HG03196 (cell line): ENCODE measurements around the gene MAGI3.
"Not testable (repeated sequence)": the region's sequence is repeated elsewhere in the genome, so short reads cannot be mapped to it uniquely, and the experiment has no call there.

Experiments used
- ATAC-seq: cut with Tn5 transposase; IDR thresholded peaks from one replicate; pipeline ENCODE4 v1.9.1; 2021; ENCODE audit not compliant: unreplicated experiment

Gene MAGI3

DNA sequence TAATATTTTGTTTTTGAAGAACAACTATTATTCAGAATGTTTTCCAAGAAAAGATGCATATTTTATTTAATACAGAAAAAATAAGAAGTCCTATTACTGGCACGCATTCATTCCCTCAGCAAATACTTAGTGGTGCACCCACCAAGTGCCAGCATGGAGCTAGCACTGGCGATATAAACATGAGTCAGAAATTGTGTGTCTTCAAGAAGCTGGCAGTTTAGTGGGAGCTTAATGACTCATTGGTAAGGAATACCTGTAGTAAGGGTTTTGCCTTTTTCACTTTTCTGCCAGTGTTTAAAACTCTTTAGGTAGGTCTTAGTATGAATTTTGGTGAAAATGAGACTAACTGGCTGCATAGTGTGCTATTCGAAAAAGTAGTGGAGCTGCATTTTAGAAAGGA, 6.3 kb downstream of the MAGI3 start:
- no peak for ATAC-seq

DNA sequence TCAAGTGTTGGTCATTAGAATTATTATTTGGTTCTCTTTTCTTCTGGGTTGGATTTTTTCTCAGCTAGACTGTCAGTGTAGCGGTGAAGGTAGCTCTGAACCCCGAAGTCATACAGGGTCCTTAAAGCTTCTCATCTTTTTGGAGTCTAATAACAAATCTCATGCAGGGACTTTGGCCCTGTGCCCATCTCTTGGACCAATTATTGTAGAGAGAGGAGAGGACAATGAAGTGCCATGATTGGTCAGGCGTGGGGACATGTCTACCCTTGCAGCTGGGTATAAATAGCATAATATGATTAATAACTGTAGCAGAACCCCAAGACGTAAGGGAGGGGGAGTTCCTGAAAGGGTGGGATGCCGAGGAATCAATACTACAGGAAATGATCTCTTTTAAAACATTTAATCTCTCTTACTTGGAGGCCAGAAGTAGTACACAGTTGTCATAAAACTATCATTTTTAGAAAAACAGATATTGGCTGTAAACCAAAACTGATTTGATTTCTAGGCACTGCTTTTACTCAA, 8.8 kb downstream of the MAGI3 start:
- ATAC-seq, result no peak

DNA sequence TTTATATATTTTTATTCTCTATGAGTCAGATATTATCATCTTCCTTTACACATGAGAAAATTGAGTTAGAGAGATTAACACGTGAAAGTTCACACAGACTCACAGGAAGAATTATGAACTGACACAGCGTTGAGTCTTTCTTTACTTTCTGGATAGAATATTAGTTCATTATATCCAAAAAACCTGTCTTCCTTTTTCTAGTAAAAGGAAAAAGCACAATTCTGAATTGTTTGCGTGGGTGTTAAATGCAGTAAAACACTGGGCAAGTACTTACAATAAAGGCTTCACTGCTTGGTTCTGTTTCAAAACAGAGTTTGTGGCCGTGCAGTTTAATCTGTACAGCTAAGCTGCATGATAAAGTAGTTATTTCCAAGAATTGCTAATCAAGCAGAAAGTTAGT, 10.8 kb downstream of the MAGI3 start:
- ATAC-seq, result no peak

DNA sequence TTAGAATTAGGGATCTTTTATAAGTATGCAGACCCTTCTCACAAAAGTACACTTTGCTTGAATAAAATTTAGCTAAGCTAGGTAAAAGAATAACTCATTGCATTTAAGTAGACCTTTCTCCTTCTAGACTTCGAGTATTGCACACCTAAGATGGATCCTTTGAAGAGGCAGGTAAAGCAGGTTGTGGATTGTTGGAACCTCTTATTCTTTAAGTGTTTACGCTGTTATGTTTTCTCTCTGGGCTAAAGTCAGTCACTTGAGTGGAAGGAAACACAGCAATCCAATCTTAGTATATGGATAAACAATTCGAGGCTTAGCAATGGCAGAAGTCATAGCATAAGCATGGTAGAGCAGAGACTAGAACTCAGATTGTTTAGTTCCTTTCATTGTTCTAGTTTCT, 11.4 kb downstream of the MAGI3 start:
- ATAC-seq, result no peak

DNA sequence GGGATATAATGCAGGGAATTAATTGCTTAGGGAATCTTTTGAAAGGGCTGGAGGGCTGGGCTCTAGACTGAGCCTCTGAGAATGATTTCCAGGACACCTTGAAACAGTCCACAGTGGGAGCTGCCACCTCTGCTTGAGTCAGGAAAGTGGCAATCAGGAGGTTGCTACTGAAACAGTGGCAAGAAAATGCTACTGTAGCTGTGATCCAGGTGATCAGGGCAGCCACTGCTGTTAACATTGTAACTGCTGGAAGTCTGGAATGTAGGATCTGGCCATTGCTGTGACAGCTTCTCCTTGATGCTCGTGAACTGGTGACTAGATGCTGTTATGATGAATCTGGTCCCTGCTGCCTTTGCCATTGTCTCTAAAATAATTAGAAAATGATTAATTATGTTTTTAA, 12.8 kb downstream of the MAGI3 start:
- no peak for ATAC-seq

DNA sequence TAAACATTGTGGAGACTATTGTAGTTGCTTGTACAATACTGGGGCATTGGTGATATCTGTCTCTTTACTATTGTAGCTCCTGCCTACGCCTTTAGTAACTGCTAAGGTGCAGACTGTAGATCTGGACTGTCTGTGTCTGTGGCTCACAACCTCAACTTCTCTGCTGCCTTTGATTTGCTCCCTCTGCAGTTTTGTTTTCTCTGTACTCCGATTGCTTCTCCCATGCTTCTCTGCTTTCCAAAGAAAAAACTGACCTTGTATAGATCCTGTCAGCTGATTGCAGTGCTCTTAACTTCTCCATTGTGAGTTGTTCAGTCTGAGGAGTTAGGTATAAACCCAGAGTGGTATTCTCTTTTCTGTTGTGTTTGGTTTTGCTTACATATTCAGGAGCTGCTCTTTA, 15.3 kb downstream of the MAGI3 start:
- no peak for ATAC-seq

DNA sequence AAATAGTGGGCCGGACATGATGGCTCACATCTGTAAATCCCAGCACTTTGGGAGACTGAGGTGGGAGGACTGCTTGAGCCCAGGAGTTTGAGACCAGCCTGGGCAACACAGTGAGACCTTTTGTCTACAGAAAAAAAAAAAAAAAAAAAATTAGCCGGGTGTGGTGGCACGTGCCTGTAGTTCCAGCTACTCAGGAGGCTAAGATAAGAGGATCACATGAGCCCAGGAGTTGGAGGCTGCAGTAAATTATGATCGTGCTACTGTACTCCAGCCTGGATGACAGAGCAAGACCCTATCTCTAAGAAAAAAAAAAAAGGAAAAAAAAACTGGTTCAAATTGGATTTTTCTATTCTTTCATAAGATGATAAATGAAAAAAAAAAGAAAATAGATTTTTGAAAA, 15.8 kb downstream of the MAGI3 start:
- ATAC-seq, result not testable (repeated sequence)

DNA sequence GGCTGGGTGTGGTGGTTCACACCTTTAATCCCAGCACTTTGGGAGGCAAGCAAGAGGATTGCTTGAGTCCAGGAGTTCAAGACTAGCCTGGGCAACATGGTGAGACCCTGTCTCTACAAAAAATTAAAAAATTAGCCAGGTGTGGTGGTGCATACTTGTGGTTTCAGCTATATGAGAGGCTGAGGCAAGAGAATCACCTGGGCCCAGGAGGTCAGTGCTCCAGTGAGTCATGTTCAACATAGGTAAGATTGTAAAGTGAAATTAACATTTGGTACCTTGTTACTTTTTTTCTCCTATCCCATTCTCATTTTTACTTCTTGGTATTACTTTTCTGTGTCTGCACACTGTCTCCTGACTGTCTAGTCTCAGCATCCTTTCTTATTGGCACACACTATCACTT, 19.0 kb downstream of the MAGI3 start:
- no peak for ATAC-seq

DNA sequence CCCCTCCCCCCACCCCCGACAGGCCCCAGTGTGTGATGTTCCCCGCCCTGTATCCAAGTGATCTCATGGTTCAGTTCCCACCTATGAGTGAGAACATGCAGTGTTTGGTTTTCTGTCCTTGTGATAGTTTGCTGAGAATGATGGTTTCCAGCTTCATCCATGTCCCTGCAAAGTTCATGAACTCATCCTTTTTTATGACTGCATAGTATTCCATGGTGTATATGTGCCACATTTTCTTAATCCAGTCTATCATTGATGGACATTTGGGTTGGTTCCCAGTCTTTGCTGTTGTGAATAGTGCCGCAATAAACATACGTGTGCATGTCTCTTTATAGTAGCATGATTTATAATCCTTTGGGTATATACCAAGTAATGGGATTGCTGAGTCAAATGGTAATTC, 21.7 kb downstream of the MAGI3 start:
- ATAC-seq, result not testable (repeated sequence)

DNA sequence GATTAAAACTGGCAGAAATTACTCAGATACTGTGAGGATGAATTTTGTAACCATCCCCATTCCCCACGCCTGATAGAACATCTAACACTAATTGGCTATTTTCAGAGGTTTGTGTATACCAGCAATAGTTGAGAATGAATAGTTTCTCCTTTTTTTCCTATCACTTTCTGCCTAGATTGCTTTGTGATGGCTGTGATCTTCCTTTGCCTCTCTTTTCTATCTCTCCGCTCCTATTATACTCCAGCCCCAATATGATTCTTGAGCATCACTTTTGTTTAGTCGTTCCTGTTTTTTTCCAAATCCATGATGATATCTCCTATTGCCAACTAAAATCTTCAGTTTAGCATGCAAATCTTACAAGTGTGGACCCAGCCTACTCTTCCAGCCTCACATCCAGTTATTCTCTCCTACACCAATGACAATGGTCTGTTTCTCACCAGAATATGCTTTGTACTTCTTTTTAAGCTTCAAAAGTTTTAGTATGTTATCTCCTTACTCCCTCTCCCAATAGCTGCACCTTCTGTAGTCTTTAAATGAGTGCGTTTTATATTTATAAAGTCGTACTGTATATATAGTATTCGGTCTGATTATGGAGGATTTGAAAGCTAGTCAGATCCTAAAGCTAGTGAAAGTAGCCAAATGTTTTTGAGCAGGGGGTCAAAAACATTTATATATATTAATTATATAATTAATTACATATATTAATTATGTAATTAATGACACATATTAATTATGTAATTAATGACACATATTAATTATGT, 25.2 kb downstream of the MAGI3 start:
- ATAC-seq, result no peak

DNA sequence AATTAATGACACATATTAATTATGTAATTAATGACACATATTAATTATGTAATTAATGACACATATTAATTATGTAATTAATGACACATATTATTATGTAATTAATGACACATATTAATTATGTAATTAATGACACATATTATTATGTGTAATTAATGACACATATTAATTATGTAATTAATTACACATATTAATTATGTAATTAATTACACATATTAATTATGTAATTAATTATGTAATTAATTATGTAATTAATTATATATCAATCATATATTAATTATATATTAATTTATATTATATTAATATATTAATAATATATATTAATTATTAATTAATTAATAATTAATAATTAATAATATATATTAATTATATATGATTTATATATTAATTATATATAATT, 25.8 kb downstream of the MAGI3 start:
- not testable (repeated sequence) for ATAC-seq

DNA sequence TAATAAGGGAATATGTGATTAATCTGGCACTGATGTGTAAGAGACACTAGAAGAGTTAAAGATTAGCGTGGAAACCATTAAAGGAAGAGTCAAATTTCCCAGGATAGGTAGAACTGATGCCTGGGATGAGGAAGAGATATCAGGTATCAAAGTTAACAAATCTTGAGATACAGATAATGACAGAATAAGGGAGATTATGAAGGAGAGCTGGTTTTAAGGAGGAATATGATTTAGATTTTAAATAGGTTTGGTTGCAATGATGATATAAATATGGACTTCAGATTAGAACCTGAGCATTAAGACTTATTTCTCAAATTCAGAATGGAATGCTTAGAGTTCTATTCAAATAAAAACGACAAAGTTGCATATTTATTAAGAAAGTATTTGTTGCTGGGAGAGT, 26.2 kb downstream of the MAGI3 start:
- no peak for ATAC-seq

DNA sequence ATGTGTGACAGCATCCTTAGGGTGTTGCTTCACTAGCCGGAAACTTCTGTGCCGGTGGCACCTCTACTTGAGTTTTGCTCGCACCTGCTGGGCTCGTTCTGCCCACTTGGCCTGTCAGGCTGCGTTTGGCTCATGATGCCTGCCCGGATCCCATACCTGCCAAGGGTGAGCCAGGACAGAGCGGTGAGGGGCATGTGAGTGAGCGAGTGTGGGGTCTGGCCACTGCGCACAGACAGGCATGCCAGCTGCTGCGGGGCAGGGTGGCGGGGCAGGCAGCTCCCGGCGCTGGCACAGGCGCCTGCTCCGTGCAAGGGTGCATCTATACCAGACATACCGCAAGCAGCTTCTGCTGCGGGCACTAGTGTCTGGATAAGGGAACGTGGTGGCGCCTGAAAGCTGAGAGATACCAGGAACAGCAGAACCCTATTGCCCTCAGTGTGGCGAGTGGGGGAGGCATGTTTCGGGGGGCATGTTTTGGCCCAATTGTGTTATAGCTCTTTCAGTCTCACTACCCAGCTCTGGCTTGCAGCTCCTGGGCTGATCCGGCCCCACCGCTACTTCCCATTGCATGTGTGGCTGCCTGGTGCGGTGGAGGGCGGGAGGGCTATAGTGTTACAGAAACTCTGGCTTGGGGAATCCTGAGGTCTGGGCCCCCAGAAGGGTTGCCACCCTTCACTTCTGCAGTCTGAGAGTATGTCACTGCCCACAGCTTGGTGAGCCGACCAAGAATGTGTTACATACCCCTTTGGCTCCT, 32.2 kb downstream of the MAGI3 start:
- ATAC-seq, result no peak

DNA sequence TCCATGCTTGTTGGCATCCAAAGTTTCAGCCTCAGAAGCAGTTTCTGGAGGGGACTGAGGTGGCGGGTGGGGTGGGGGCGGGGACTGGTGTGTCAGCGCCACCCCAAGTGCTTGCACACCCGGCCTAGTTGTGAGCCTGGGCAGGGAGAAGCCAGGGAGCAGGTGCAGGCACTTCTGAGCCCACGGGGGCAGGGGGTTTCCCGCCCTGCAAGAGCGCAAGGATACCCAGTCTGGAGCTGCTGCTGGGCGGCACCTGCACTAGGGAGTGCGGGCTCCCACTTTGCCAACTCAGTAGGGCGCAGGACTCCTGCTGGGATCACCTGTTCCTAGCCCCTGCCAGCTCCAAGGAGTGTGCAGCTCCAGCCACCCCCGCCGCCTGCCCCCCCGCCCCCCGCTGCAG, 33.5 kb downstream of the MAGI3 start:
- no peak for ATAC-seq

DNA sequence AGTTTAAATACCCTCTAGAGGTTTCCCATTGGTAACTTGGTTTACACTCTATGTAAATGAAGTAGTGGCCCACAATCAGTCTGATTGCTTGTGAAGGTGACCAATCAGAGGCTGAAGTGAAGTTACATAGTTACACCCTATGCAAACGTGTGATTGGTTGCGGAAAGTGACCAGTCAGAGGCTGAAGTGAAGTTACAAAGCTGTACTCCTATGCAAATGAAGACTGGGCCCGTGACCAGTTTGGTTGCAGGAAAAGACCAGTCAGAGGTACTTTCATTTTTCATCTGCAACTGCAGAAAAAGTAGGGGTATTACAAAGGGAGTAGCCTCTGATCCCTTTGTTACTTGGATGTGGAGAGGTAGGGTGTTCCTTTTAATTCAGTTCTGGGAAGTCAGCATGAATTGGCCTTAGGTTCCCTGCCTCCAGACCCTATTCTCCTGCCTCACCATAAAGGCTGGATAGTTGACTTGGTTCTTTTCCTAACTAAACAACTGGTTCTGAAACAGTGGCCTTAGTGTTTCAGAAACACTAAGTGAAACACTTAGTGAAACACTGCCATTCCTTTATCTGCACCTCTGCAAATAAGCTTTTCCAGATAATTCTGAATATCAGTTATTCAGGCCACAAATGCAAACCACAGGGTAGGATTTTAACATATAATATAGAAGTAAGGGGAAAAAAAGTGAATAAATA, 39.3 kb downstream of the MAGI3 start:
- no peak for ATAC-seq

DNA sequence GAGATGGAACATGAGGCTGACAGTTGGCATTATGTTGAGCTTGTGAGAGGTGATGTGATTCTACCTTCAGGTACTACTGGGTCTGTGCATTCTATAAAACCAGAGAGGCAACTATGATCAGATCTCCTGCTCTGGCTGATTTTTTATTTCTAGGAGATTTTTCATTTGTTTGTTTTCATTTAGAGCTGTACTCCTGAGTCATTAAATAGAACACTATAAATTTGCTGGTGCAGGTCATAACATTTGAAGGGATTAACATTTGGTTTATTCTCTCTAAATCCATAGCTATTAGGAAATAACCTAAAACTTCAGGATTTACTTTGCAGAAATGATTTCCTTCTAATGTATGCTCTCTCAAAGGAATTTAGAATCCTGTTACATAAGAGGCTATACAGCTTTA, 42.9 kb downstream of the MAGI3 start:
- ATAC-seq, result no peak

DNA sequence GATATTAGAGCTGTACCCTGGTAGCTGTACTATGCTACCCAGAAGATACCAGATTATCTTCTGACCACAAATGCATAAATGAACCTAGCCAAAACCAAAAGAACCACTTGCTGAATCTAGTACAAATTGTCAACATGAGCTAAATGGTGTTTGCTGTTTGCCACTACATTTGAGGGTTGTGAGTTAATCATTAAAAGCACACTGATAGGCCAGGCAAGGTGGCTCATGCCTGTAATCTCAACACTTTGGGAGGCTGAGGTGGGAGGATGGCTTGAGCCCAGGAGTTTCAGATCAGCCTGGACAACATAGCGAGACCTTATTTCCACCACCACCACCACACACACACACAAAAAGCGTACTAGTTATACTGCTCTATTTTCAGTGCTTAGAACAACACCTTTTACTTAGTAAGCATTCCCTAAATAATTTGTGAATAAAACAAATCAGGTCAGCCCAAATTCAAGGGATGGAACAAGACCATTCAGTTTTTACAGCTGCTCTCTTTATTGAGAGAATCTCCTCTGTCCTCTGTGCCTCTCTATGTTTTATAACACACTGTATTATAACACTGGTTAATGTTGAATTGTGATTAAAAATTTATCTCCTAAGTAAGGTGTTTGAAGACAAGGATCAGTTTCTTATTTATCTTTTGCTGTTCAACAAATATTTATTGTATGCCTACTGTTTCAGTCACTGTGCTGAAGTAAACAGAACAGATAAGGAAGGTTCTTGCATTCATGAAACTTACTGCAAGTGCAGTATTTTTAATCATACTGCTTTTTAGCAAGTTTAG, 44.0 kb downstream of the MAGI3 start:
- no peak for ATAC-seq

DNA sequence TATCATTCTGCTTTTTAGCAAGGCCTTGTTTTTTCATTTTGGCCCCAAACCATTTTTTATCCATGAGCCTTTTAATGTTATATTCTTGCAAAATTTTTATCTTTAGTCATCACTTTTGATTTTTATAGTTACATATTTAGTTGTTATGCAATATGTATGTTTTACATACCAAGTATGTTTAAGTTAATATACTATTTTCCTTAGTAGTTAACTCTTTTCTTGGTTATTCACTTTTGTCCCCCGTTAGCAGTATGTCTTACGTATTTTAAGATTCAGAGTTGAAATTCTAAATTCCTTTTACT, 44.5 kb downstream of the MAGI3 start:
- ATAC-seq, result no peak

DNA sequence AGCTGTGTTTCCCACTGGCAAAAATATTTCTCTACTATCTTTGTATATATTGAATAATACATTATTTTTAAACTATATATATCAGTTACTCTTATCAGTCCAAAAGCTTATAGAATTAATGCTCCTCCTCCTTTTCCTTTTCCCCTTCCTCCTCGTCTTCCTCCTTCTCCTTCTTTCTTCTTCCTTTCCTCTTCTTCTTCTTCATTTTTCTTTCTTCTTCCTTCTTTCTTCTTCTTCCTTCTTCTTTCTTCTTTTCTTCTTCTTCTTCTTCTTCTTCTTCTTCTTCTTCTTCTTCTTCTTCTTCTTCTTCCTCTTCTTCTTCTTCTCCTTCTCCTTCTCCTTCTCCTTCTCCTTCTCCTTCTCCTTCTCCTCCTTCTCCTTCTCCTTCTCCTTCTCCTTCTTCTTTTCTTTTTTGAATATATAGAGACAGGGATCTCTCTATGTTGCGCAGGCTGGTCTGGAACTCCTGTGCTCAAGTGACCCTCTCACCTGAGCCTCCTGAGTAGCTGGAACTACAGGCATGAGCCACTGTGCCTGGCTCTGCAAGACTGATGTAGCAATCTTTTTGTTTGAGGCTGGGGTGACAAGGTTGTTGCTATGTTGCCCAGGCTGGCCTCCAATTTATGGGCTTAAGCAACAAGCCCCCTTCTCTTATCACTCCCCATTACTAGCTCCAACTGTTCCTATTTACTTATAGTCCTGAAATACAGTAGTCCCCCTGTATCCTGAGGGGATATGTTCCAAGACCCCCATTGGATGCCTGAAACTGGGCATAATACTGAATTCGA, 47.4 kb downstream of the MAGI3 start:
- no peak for ATAC-seq

DNA sequence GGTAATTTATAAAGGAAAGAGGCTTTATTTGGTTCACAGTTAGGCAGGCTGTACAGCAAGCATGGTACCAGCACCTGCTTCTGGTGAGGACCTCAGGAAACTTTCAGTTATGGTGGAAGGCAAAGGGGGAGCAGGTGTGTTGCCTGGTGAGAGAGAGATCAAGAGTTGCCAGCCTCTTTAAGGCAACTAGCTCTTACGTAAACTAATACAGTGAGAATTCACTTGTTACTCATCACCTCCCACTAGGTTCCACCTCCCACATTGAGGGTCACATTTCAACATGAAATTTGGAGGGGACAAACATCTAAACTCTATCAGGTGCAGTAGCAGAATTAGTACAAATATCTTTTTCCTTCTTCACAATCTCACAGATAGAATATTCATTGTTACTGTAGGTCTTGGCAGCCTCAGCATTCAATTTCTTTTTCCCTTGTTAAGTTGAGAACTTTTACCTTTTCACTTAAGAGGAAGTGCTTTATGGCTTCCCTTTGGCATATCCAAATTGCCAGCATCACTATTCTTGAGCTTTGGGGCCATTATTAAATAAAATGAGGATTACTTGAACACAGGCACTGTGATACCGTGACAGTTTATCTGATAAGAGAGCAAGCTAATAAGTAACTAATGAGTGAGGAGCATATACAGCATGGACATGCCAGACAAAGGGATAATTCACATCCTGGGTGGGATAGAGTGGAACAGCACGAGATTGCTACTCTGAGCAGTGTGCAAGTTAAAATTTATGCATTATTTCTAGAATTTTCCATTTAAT, 48.4 kb downstream of the MAGI3 start:
- no peak for ATAC-seq
